PC-3 (cell line): Measurements from ENCODE around the gene SOCS6. TPM values are rescaled to one million over a fixed set of nuclear protein-coding genes. Genes with fewer than 3 reads are reported as not detected.
"Not testable (repeated sequence)": the region's sequence is repeated elsewhere in the genome, so short reads cannot be mapped to it uniquely, and the experiment has no call there.

Source experiments
- ATAC-seq: fragments of 200-7000 bp; cut with Tn5 transposase; 2 replicates; pipeline ENCODE4 v1.9.1; 2020; ENCODE audit warnings: mild to moderate bottlenecking, moderate library complexity
- BruUV-seq: library from RNA; stranded (reverse); fragments of 400-500 nt; replicated peaks from 2 replicates; lab custom pipeline; 2021; lab: Mats Ljungman, UMichigan
- CTCF ChIA-PET: fragments of 300-600 bp; sonication (Branson Sonifier 250); formaldehyde crosslinking; loops from one replicate; lab custom pipeline; 2022; ENCODE audit warnings: antibody characterized with exemption; lab: Charles Lee
- POLR2A ChIA-PET: fragments of 300-600 bp; sonication (Branson Sonifier 250); formaldehyde crosslinking; loops from one replicate; lab custom pipeline; 2022; ENCODE audit warnings: antibody characterized with exemption; ENCODE audit not compliant: unreplicated experiment; lab: Charles Lee
- DNase-seq: peaks from one replicate; pipeline ENCODE4 v3.0.0-alpha.2; 2015
- H2AFZ ChIP-seq: fragments of 300-600 bp; sonication (generic); 2 replicates; pipeline ENCODE4 v1.6.0; 2016; ENCODE audit warnings: antibody characterized with exemption, low read length
- H3F3A ChIP-seq: fragments of 300-600 bp; sonication (generic); one replicate; pipeline ENCODE4 v1.6.0; 2017; ENCODE audit warnings: antibody characterized with exemption, low read length, control low read depth, mild to moderate bottlenecking; ENCODE audit not compliant: unreplicated experiment
- H3K27ac ChIP-seq: fragments of 300-600 bp; sonication (generic); 2 replicates; pipeline ENCODE4 v1.5.1; 2016; ENCODE audit warnings: mild to moderate bottlenecking, low read length
- H3K27me3 ChIP-seq: fragments of 300-600 bp; sonication (generic); 2 replicates; pipeline ENCODE4 v1.6.1; 2016; ENCODE audit warnings: low read length, mixed read lengths
- H3K36me3 ChIP-seq: fragments of 300-600 bp; sonication (generic); 2 replicates; pipeline ENCODE4 v1.6.1; 2016; ENCODE audit warnings: low read depth, mixed run types, low read length, mixed read lengths
- H3K4me1 ChIP-seq: fragments of 300-600 bp; sonication (generic); 2 replicates; pipeline ENCODE4 v1.5.1; 2016; ENCODE audit warnings: low read length; ENCODE audit not compliant: insufficient read depth
- H3K4me2 ChIP-seq: fragments of 300-600 bp; sonication (generic); 2 replicates; pipeline ENCODE4 v1.6.0; 2016; ENCODE audit warnings: low read length
- H3K4me3 ChIP-seq: fragments of 300-600 bp; sonication (generic); 2 replicates; pipeline ENCODE4 v1.5.1; 2016; ENCODE audit warnings: mild to moderate bottlenecking, low read length, mixed read lengths
- H3K79me2 ChIP-seq: fragments of 300-600 bp; sonication (generic); 2 replicates; pipeline ENCODE4 v1.6.1; 2017; ENCODE audit warnings: low read length, mixed read lengths
- H3K9ac ChIP-seq: fragments of 300-600 bp; sonication (generic); 2 replicates; pipeline ENCODE4 v1.6.0; 2016; ENCODE audit warnings: mild to moderate bottlenecking, low read length
- H3K9me2 ChIP-seq: fragments of 300-600 bp; sonication (generic); replicated peaks from 2 replicates; pipeline ENCODE4 v1.6.1; 2016; ENCODE audit warnings: mixed run types, low read length, mixed read lengths
- H3K9me3 ChIP-seq: fragments of 300-600 bp; sonication (generic); 2 replicates; pipeline ENCODE4 v1.6.1; 2016; ENCODE audit warnings: low read length, mixed read lengths
- H4K20me1 ChIP-seq: fragments of 300-600 bp; sonication (generic); 2 replicates; pipeline ENCODE4 v1.6.1; 2016; ENCODE audit warnings: low read length, mixed read lengths
- EZH2 ChIP-seq: fragments of 300-600 bp; sonication (generic); IDR thresholded peaks from one replicate; pipeline ENCODE4 v1.6.1; 2017; ENCODE audit warnings: antibody characterized with exemption, mild to moderate bottlenecking, low read length; ENCODE audit not compliant: unreplicated experiment
- EZH2phosphoT487 ChIP-seq: fragments of 300-600 bp; sonication (generic); IDR thresholded peaks from 2 replicates; pipeline ENCODE4 v1.6.1; 2018; ENCODE audit warnings: mild to moderate bottlenecking, antibody characterized with exemption, low read length, borderline replicate concordance
- intact Hi-C: fragments of 100-400 bp; cut with micrococcal nuclease; formaldehyde crosslinking; loops from 2 replicates; pipeline ENCODE4 v1.9.0; 2023
- total RNA-seq: library from RNA; depleted of rRNA; stranded (reverse); fragments of >200 nt; gene quantifications from 2 replicates; pipeline ENCODE4 v1.2.3, GENCODE V29; 2014
- TF ChIP-seq, protein P1 (sequence below): fragments of 300-600 bp; sonication (generic); conservative IDR thresholded peaks from 2 replicates; pipeline ENCODE4 v1.5.1; 2017; ENCODE audit warnings: antibody characterized with exemption, low read depth, mild to moderate bottlenecking, low read length

The SOCS6 gene
- total RNA-seq, 1 experiment from 2014 or later, result 17.9 TPM

DNA sequence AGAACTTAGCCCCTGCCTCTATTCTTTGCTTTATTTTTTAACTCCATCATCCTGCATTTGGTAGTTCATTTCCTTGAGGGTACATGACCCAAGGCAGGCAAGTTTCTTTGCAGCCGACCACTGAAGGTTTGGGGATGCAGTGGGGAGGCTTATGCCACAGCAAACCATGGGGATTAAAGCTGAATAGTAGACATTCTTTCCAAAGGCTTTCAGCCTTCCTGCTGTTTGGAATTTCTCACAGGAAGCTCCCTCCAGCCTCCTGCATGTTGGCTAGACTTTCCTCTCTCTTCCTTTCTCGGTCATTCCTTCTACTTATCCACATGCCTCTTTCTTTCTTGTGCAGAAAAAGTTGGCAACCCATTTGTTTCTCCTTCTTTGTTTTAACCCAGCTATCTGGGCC lies 77.3 kb downstream of the SOCS6 start:
- Histone ChIP-seq H3F3A (no peaks in the 10 kb centered on the region), H4K20me1 (no peaks in the 10 kb centered on the region), H3K79me2 (no peaks in the 10 kb centered on the region), H3K9me3 (no peaks in the 10 kb centered on the region), H3K4me3 (no peak overlapping the region), H3K27ac (no peak overlapping the region), H3K4me2 (no peak overlapping the region), H3K4me1 (peaks cover 20% of the 10 kb centered on the region), H3K27me3 (no peaks in the 10 kb centered on the region), H3K9me2 (no peaks in the 10 kb centered on the region), H3K9ac (no peak overlapping the region), H2AFZ (no peak overlapping the region), H3K36me3 (no peaks in the 10 kb centered on the region)
- BruUV-seq, result no TSS peak
- ChIA-PET CTCF (no interaction called here), POLR2A (interaction anchor here (0.6 kb wide), 1 partner anchor 57 kb away, joined by 6 read pairs; no protein-coding TSS in a partner anchor)
- TF ChIP-seq EZH2phosphoT487 (no peak), EZH2 (no peak)
- TF ChIP-seq, protein P1, sequence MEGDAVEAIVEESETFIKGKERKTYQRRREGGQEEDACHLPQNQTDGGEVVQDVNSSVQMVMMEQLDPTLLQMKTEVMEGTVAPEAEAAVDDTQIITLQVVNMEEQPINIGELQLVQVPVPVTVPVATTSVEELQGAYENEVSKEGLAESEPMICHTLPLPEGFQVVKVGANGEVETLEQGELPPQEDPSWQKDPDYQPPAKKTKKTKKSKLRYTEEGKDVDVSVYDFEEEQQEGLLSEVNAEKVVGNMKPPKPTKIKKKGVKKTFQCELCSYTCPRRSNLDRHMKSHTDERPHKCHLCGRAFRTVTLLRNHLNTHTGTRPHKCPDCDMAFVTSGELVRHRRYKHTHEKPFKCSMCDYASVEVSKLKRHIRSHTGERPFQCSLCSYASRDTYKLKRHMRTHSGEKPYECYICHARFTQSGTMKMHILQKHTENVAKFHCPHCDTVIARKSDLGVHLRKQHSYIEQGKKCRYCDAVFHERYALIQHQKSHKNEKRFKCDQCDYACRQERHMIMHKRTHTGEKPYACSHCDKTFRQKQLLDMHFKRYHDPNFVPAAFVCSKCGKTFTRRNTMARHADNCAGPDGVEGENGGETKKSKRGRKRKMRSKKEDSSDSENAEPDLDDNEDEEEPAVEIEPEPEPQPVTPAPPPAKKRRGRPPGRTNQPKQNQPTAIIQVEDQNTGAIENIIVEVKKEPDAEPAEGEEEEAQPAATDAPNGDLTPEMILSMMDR, result no peak
- no peak for DNase-seq
- no peak for ATAC-seq
- intact Hi-C loops, result no loop called here

DNA sequence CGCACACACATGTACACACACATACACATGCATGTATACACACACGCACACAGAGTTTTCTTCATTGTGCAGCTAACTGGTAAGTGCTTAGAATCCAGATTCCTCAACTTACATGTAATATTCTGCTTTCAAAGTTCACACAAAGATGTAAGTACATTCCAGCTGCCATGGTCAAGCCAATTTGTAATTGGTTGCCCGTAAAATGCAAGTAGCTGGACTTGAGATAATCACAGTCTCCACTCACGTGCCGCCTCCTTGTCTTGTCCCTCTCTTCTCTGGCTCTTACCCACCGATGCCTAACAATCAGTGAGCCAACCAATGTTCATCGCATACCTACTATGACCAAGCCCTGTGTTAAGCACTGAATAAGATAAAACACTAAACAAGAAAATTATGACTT lies 77.8 kb downstream of the SOCS6 start:
- Histone ChIP-seq H3K9me2 (no peaks in the 10 kb centered on the region), H3K4me3 (no peak overlapping the region), H3K36me3 (no peaks in the 10 kb centered on the region), H2AFZ (no peak overlapping the region), H3K79me2 (no peaks in the 10 kb centered on the region), H3K9ac (no peak overlapping the region), H3K9me3 (no peaks in the 10 kb centered on the region), H3K27ac (no peak overlapping the region), H3F3A (no peaks in the 10 kb centered on the region), H3K27me3 (no peaks in the 10 kb centered on the region), H4K20me1 (no peaks in the 10 kb centered on the region), H3K4me1 (peaks cover 21% of the 10 kb centered on the region), H3K4me2 (no peak overlapping the region)
- ChIA-PET CTCF (no interaction called here), POLR2A (interaction anchor here (0.6 kb wide), 1 partner anchor 57 kb away, joined by 6 read pairs; no protein-coding TSS in a partner anchor)
- intact Hi-C loops, result no loop called here
- ATAC-seq (no peak), DNase-seq (no peak)
- TF ChIP-seq EZH2phosphoT487 (no peak), EZH2 (no peak)
- TF ChIP-seq, protein P1, result no peak
- BruUV-seq, result no TSS peak

DNA sequence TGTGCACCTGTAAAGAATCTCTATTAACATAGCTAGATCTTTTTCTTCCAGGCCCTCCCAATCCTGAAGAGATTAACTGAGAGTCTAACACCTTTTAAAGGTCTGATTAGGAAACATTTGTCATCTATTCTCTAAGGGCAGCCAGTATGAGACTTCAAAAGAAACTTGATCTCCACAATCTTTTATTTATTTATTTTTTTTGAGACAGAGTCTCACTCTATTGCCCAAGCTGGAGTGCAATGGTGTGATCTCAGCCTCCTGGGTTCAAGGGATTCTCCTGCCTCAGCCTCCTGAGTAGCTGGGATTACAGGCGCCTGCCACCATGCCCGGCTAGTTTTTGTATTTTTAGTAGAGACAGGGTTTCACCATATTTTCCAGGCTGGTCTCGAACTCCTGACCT lies 78.5 kb downstream of the SOCS6 start:
- H3K27ac ChIP-seq, H3K9ac ChIP-seq, H4K20me1 ChIP-seq, CTCF ChIA-PET, H3K4me3 ChIP-seq, BruUV-seq, H3K36me3 ChIP-seq, H3F3A ChIP-seq, ATAC-seq, H3K9me3 ChIP-seq, intact Hi-C loops, POLR2A ChIA-PET, H3K9me2 ChIP-seq, H3K4me2 ChIP-seq, H3K27me3 ChIP-seq, H3K79me2 ChIP-seq, H2AFZ ChIP-seq, DNase-seq: not testable (repeated sequence)
- H3K4me1 ChIP-seq, result peaks cover 28% of the 10 kb centered on the region
